GM04504 (cell line): ENCODE data around the gene TMEM255A.
"Not testable (repeated sequence)": the region's sequence is repeated elsewhere in the genome, so short reads cannot be mapped to it uniquely, and the experiment has no call there.

Source experiments
- DNase-seq: peaks from one replicate; pipeline ENCODE4 v3.0.0-alpha.2; 2012; ENCODE audit warnings: low read depth

TMEM255A gene

GRCh38 chrX:120310861-120311726 is at the start of gene TMEM255A:
TSS of gene TMEM255A (minus strand) at chrX:120311461. CDS start at chrX:120311309, 152 bp downstream.
- no peak for DNase-seq

GRCh38 chrX:120358737-120359456 is 47.6 kb upstream of the TMEM255A start:
- DNase-seq: peak; percentile 10

DNA sequence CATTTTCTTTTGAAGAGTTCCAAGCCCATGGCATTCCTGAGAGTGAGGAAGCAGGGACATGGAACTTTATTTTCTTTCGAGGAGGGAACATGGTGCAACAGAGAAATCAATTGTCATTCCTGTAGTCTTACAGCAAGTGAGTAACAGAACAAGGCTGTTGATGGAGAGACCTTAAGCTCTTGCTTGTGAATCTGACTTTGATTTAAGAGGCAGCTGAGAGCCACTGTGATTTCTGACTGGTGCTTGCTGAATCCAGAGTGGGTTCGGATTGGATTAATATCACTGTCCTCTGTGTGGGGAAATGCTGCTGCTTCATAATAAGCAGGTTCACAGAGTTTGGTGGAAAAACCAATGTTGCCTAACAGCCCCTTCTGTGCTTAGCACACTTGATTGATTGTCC is 45.9 kb upstream of the TMEM255A start:
- no peak for DNase-seq

DNA sequence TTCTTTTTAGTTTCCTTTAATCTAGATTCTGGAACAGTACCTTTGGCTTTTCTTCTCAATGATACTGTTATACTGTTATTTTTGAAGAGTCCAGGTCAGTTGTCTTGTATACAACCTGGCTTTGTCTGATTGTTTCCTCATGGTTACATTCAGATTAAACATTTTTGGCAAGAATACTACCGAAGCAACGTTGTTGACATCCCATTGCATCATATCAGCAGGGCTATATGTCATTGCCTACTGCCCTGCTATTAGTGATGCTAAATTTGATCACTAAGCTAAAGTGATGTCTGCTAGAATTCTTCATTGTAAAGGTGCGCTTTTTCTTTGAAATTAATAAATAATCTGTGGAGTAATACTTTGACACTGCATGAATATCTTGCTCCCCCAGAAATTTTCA is 44.8 kb upstream of the TMEM255A start:
- no peak for DNase-seq

DNA sequence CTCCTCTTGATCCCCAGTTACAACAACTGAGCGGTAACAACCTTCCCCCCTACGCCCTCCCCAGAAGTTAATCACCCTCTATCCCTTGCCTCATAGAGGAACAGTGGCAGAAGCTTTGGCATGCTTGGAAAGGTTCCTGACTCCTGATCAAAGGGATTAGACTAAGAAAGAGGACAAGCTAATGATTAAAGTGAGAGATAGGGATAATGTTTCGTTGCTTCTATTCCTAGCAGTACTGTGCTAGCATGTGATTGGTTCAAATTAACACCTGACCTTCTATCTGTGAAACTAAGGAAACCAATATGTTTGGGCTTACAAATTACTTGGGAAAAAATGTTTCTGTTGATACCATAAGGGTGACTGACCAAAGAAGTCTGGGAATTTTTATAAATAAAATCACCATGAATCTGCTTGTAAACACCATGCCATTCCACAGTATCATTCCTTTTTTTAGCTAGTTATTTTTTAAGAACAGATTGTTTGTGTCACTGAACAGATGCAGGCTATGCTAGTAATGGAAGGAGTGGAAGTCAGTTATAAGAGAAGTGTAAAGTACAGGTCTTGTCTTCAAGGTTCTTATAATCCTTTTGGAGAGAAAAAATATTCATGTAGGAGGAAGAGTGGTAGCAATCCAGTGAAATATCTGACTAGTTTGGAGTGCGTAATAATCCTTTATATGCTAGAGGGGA is 39.3 kb upstream of the TMEM255A start:
- DNase-seq: no peak

DNA sequence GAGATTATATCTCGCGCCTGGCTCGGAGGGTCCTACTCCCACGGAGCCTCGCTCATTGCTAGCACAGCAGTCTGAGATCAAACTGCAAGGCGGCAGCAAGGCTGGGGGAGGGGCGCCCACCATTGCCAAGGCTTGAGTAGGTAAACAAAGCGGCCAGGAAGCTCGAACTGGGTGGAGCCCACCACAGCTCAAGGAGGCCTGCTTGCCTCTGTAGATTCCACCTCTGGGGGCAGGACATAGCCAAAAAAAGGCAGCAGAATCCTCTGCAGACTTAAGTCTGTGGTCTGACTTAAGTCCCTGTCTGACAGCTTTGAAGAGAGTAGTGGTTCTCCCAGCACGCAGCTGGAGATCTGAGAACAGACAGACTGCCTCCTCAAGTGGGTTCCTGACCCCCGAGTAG is 33.3 kb upstream of the TMEM255A start:
- DNase-seq: not testable (repeated sequence)

DNA sequence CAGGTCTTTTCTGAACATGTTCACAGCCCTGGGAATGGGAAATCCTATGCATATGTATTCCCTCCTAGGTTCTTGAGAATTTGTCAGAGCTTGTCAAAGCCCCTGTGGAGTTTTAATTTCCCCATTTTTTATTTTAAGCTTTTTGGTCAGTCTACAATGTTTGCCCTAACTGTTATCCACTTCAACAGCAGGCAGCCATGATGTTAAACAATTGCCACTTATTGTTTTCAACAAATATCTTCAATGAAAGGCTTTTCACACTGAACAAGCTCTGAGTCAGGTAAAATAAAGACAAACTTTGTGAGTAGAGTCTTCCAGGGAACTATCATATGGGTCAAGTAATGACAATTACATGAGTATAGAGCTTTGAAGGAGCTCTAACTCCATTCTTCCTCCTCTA is 25.6 kb upstream of the TMEM255A start:
- DNase-seq: no peak

- no peak for DNase-seq
These were observed 24.0 kb upstream of the TMEM255A start for GRCh38 chrX:120335289-120335688.

GRCh38 chrX:120334603-120335002 is 23.3 kb upstream of the TMEM255A start:
- DNase-seq: no peak

DNA sequence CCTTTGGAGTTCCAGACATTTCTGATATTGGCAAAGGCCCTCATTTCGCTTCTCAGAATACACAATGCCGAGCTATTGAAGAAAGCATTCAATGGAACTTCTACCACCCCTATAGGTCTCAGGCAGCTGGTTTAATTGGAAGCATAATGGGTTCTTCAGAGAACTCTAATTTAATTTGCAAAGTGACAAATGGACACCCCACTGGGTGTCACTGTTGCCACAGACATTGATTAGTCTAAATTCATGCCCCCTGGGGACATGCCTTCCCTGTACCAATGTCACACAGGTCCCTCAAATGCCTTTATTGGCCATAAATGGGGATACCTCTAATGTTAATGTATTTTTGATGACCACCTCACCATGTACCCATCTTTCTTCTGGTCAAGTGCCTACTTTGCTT is 22.9 kb upstream of the TMEM255A start:
- no peak for DNase-seq

DNA sequence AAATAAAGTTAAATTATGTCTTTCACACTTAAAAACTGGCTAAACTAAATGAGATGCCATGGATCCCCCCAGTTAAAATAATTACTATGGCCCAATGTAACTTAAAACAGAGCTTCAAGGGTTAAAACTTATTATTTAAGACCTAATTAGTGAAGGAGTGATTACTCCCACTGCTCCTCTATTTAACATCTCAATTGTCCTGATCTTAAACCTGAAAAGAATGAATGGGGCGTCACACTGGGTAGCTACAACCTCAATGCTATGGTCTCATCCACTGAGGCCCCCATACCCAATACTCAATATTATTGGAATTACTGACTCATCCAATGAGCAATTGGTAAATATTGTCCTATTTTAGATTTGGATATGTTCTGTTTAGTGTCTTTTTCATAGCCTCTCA is 21.1 kb upstream of the TMEM255A start:
- DNase-seq: no peak

GRCh38 chrX:120331116-120331515 is 19.9 kb upstream of the TMEM255A start:
- DNase-seq: no peak

DNA sequence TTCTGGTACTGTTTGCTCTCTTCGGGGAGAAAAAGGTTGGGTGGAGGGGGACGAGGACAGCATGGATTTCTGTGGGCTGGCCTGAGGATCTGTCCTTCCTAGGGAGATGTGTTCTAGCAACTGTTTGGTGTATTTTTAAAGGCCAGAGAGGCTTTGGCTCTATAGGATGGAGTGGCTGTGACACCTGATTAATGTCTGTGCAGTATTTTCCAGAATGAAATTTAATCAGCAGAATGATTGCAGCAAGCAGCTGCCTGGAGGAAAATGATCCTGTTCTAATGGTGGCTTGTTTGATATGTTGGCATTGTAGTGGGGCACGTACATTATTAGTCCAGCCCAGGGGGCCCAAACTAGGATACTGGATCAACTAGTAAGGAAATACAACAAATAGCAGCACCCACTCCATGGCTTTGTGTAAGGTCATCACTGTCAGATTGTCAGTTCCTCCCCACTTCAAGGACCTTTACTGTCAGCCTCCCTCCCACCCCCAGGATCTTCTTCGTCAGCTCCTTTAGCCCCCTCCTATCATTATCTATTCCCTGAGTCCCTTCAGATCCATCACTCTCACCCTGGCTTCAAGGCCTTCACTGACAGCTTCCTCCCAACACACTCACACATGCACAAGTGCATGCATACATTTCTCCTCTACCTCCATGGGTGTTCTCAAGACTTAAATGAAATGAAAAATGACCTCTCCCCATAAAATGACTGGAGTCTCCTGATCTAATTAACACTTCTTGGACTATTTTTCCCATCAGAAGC is 10.4 kb upstream of the TMEM255A start:
- DNase-seq: no peak

DNA sequence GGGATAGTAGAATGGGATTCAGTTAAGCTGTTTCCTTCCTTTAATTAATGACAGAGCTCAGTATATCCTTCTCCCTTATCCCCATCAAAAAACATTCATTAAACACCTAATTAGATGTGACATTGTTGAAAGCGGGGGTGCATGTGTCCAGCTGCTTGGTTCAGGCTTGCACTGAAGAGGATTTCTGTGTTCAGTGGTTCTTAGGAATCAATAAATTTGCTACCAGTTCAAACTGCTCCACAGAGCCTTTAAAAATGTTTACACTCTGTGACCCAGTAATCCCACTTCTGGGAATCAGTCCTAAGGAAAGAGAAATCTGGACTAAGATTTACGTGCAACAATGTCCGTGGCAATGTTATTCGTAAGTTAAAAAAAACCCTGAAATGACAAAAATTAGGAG is 7.2 kb upstream of the TMEM255A start:
- no peak for DNase-seq

DNA sequence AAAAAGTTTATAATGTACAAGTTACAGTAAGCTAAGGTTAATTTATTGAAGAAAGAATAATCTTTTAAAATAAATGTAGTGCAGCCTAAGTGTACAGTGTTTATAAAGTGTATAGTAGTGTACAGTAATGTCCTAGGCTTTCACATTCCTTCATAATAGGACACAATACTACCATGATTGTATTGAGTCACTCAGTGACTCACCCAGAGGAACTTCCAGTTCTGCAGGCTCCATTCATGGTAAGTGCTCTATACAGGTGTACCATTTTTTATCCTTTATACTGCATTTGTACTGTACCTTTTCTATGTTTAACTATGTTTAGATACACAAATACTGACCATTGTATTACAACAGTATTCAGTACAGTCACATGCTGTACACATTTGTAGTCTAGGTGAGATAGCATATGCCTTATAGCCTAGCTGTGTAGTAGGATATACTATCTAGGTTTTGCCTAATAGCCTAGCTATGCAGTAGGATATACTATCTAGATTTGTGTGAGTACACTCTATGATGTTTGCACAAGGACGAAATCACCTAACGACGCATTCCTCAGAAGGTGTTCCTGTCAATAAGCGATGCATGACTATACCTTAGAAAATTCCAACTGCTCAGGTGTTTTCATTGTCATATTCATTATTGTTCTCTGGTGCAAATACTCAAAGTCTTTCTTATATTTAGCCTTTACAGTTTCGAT is 5.5 kb upstream of the TMEM255A start:
- no peak for DNase-seq

DNA sequence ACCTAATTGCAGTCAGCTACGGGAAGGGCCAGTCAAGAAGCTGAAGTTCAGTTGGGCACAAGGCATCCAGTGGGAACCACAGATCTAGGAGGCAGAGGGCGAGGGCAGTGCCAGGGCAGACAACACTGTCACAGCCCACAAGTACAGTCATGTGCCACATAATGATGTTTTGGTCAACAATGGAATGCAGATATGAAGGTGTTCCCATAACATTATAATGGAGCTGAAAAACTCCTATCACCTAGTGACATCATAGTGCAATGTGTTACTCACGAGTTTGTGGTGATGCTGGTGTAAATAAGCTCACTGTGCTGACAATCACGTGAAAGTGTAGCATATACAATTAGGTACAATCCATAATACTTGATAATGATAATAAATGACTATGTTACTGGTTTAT is 4.5 kb upstream of the TMEM255A start:
- no peak for DNase-seq

DNA sequence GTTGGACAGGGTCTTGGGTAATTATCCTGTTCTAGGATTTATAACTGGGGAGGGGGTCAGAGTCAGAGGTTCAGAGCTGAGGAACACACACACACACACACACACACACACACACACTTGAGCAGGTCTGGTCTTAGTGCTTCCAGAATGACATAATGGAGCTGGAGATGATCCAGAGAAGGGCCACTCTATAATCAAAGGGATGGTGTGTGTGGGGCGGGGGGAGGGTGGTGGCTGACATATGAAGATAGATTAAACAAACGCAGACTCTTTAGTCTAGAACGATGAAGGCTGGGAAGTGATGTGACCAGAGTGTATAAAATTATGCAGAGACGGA is 434 bp upstream of the TMEM255A start:
- DNase-seq: no peak

DNA sequence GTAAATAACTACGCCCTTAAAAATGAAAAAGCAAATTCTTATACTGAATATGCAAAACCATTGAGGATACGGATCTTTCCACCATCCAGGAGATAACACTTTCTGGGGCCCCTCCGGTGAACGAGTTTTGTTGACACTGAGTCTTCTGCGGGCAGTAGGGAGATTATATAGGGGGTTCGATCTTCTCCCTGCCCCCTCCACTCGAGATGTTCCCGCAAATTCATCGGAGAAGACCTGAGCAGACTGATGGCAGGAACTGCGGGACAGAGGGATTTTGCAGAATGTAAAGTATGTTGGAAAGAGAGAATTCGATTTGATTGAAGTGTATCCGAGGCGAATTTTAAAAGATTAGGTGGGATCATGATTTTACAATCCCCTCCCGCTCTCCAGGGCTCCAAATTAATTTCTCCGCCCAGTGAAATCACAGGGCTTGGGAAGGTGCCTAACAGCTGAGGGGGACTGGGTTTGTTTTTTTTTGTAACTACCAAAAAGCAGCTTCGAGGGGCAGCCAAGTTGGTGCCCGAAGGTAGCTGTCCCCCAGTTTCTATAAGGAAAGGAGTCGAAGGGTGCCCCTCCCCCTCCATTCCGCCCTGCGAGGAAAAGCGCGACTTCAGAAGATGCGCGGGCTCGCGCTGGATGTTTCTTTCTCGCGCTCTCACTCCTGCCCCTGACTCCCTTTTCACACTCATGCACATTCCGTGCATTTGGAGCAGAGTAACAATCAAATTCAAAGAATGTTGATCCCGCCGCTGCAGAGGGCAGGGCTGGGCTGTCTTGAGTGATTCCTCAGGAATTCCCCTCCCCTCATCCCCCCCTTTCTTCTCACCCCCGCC is 1.2 kb downstream of the TMEM255A start:
- no peak for DNase-seq

GRCh38 chrX:120308959-120309872 is 2.0 kb downstream of the TMEM255A start:
- no peak for DNase-seq

- DNase-seq: no peak
These were observed 2.7 kb downstream of the TMEM255A start for GRCh38 chrX:120308558-120308957.
